Anterior cingulate cortex (tissue), 58 donors: Measurements from ENCODE around the gene TMEM119.

ENCODE experiments used
- DNase-seq, 58 donors: peaks; one replicate each; lab custom pipeline; 2025; lab: John Stamatoyannopoulos, UW

The TMEM119 gene

GRCh38 chr12:108597559-108598471 is at the start of gene TMEM119:
Gene TMEM119 (minus strand): TSS chr12:108598084. CDS start chr12:108592383, 5,701 bp downstream.
- peak in 9 of 58 donors; percentile 3 to 30 (median 22) for DNase-seq

GRCh38 chr12:108646600-108647579 is 49.0 kb upstream of the TMEM119 start:
- no peak for DNase-seq

GRCh38 chr12:108645686-108646599 is 48.1 kb upstream of the TMEM119 start:
- DNase-seq, result no peak

- DNase-seq, result no peak
Measured at GRCh38 chr12:108644811-108645120, 46.9 kb upstream of the TMEM119 start.

- DNase-seq, result peak in 22 of 58 donors; percentile 21 to 75 (median 35)
Measured at GRCh38 chr12:108643941-108644810, 46.3 kb upstream of the TMEM119 start.

- DNase-seq, result no peak
Measured at GRCh38 chr12:108642899-108643654, 45.2 kb upstream of the TMEM119 start.

GRCh38 chr12:108642269-108642870 is 44.5 kb upstream of the TMEM119 start:
- DNase-seq, result no peak

- DNase-seq, result peak in 3 of 58 donors; percentile 15 to 31 (median 19)
Measured at GRCh38 chr12:108641446-108642268, 43.8 kb upstream of the TMEM119 start.

- peak in 2 of 58 donors; percentile 29 to 62 for DNase-seq
Measured at GRCh38 chr12:108640802-108641445, 43.0 kb upstream of the TMEM119 start.

- no peak for DNase-seq
Measured at GRCh38 chr12:108638997-108639822, 41.3 kb upstream of the TMEM119 start.

GRCh38 chr12:108638141-108638827 is 40.4 kb upstream of the TMEM119 start:
- peak in 54 of 58 donors; percentile 32 to 91 (median 72) for DNase-seq

GRCh38 chr12:108637222-108637971 is 39.5 kb upstream of the TMEM119 start:
- DNase-seq, result no peak

- no peak for DNase-seq
Measured at GRCh38 chr12:108635997-108636808, 38.3 kb upstream of the TMEM119 start.
